Smooth muscle cell of bladder (primary cell): ENCODE data around the gene INCENP. TPM values are rescaled to one million over a fixed set of nuclear protein-coding genes. Genes with fewer than 3 reads are reported as not detected.

Experiments
- total RNA-seq: library from RNA; depleted of rRNA; stranded (reverse); fragments of >200 nt; gene quantifications from 2 replicates; pipeline ENCODE4 v1.2.3, GENCODE V29; 2014

The INCENP gene
- total RNA-seq, result 5.8 and 7.5 TPM in 2 replicates

GRCh38 chr11:62123669-62124185, at the start of gene INCENP:
Gene INCENP, plus strand, starts transcription at chr11:62124011. Its CDS starts 4,151 bp downstream, at chr11:62128162.

GRCh38 chr11:62190011-62190410, 66.2 kb downstream of the INCENP start, which contains the start of gene SCGB1D1:
Gene SCGB1D1, plus strand, starts transcription at chr11:62190216. Its CDS starts 69 bp downstream, at chr11:62190285.

Other genes starting within 250 kb of the INCENP start
- gene FADS3, start 232.5 kb upstream of the INCENP start, total RNA-seq, result 74.4 and 103 TPM in 2 replicates
- 4.3 and 5.9 TPM in 2 replicates for gene RAB3IL1, start 206.4 kb upstream of the INCENP start, total RNA-seq
- gene BEST1, start 173.7 kb upstream of the INCENP start, total RNA-seq, result 5.5 and 7.3 TPM in 2 replicates
- 1,182 and 1,905 TPM in 2 replicates for gene FTH1, start 156.4 kb upstream of the INCENP start, total RNA-seq
- gene SCGB1D1, start 66.2 kb downstream of the INCENP start, total RNA-seq, result not detected in 2 replicates
- gene SCGB2A1, start 84.7 kb downstream of the INCENP start, total RNA-seq, result not detected in 2 replicates
- gene SCGB1D2, start 118.2 kb downstream of the INCENP start, total RNA-seq, result not detected in 2 replicates
- not detected in 2 replicates for gene SCGB2A2, start 146.1 kb downstream of the INCENP start, total RNA-seq
- not detected in 2 replicates for gene SCGB1D4, start 175.1 kb downstream of the INCENP start, total RNA-seq
- 0.28 and 0.37 TPM in 2 replicates for gene ASRGL1, start 213.4 kb downstream of the INCENP start, total RNA-seq